ENCODE data around the gene ADPRHL1. TPM values are rescaled to one million over a fixed set of nuclear protein-coding genes. Genes with fewer than 3 reads are reported as not detected.
A peak's percentile ranks its signal among the peaks of the same experiment; 100 is the strongest.
"Not testable (repeated sequence)": the region's sequence is repeated elsewhere in the genome, so short reads cannot be mapped to it uniquely, and the experiment has no call there.

ADPRHL1 gene
- total RNA-seq, 2 donors from 2014 or later: 1.8 to 1.9 TPM

DNA sequence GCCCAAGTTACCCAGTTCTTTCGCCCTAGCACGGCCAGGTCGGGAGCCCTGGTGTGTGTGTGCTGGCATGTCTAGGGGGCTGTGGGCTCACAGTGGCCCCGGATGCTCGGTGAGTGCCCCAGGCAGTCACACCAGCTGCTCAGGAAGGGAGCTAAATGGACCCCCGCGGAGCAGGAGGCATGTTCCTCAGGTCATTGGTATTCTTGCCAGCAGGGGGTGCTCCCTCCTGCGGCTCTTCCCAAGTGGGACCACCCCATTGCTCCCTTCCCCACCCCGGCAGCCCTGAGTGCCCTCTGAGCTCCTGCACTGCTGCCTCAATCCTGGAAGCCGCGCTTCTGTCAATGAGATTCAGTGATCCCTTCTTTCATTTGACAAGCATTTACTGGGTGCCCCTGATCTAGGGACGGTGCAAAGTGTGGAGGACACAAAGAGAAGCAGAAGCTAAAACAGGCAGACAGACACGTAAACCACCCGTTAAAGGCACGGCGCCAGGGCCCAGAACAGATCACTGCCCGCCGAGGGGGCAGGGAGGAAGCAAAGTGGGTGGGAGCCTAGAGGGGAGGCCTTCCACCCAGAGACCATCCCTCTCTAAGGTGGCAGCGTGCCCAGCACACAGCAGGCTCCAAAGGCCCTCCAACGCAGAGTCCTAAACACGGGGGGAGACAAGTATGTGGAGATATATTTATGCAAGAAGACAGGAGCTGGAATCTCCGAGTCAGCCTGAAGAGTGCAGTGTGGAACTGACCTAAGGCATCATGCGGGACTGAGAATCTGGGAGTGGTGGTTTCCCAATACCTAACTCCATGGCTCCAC lies 5.2 kb upstream of the ADPRHL1 start:
- no peaks in the 10 kb centered on the region for H3K36me3 Mint-ChIP-seq
- no peaks in the 10 kb centered on the region for H3K9me3 Mint-ChIP-seq
- H3K27me3 Mint-ChIP-seq: no peaks in the 10 kb centered on the region
- no peaks in the 10 kb centered on the region for H3K4me1 Mint-ChIP-seq (ENCODE audit: low read depth in 2 of 2)
- ATAC-seq: no peak
- no peak overlapping the region for H3K4me3 Mint-ChIP-seq
- no peak for DNase-seq (ENCODE audit: low spot score)
- H3K27ac Mint-ChIP-seq: no peak overlapping the region

DNA sequence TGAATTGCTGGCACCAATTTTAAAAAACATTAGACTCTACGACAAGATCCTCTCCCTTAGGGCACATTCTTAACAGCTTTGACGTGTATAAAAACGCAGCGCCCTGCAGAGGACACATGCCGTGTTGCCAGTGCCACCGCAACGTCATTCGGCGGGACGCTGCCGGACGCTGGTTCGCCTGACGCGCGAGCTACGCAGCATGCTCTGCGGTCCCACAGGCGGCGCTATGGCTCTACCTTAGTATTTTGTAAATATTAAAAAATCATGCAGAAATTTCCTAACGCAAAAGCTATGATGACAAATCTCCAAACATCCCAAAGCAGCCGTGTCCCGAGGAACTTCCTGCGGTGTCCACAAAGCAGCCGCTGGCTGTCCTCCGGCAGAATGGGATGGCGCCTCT lies 4.2 kb upstream of the ADPRHL1 start:
- Mint-ChIP-seq H3K4me1 (ENCODE audit: low read depth in 2 of 2) (no peaks in the 10 kb centered on the region), H3K36me3 (no peaks in the 10 kb centered on the region), H3K27ac (no peak overlapping the region), H3K4me3 (no peak overlapping the region), H3K27me3 (no peaks in the 10 kb centered on the region), H3K9me3 (no peaks in the 10 kb centered on the region)
- no peak for ATAC-seq
- no peak for DNase-seq (ENCODE audit: low spot score)

DNA sequence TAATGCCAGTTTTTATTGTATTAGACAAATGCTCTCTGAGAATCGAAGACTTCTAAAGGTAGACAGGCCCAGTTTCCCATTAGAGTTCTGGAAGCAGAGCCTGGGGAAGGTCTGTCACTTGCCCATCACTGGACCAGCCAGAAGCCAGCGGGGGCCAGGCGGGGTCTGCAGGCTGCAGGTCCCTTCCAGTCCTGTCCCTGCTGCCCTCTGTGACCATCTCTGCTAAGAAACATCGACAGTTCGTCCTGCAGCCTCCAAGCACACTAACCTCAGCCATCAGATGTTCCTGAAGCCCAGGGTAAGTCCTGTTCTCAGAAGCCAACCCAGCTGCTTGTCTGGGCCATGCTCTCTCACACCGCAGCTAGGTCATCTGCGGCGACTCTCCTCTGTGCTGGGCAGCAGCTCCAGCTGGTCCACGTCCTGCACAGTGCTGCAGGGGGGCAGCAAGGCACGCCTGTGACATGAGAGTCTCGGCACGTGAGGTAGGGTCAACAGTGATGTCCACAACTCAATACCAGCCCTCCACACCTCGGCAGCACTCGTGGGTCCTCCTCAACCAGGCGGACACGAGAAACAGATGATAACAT lies 2.9 kb upstream of the ADPRHL1 start:
- ATAC-seq (no peak), DNase-seq (ENCODE audit: low spot score) (no peak)
- Mint-ChIP-seq H3K27me3 (no peaks in the 10 kb centered on the region), H3K4me1 (ENCODE audit: low read depth in 2 of 2) (no peaks in the 10 kb centered on the region), H3K9me3 (no peaks in the 10 kb centered on the region), H3K27ac (no peak overlapping the region), H3K36me3 (no peaks in the 10 kb centered on the region), H3K4me3 (no peak overlapping the region)

DNA sequence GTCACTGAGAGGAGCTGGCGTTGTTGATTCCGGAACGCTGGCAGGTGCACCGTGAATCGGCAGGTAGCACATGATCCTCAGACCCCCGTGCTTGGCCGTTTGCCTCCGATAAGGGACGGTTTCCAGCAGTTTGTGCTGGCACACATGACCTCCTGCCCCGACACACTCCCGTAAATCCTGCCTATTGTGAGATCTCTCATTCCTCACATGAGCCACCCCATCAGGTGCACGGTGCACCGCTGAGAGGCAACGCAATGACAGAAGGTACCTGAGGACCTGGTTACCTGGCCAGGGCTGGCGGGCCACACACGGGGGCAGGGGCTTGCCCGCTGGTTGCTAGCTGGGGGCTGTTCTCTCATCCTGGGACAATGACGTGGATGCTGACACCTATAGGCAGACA lies 2.1 kb upstream of the ADPRHL1 start:
- Mint-ChIP-seq H3K27ac (no peak overlapping the region), H3K36me3 (no peaks in the 10 kb centered on the region), H3K4me3 (no peak overlapping the region), H3K27me3 (no peaks in the 10 kb centered on the region), H3K4me1 (ENCODE audit: low read depth in 2 of 2) (no peaks in the 10 kb centered on the region), H3K9me3 (no peaks in the 10 kb centered on the region)
- ATAC-seq (no peak), DNase-seq (ENCODE audit: low spot score) (no peak)

DNA sequence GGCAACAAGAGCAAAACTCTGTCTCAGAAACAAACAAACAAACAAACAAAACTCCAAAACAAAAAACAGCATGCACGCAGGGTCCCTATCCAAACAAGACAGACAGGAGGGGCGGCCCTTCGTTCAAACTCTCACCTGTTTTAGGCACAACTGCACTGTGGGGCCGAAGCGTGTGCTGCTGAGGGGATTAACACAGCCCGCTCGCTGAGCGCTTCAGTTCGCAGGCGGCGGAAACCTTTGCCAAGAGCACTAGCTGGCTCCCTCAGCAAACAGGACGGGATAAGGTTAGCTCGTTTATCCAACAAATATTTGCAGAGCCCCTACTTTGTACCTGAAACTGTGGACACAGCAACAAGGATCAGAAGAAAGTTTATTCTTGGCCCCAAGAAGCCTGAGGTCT lies 1.6 kb upstream of the ADPRHL1 start:
- Mint-ChIP-seq H3K27ac (no peak overlapping the region), H3K27me3 (no peaks in the 10 kb centered on the region), H3K9me3 (no peaks in the 10 kb centered on the region), H3K4me1 (ENCODE audit: low read depth in 2 of 2) (no peaks in the 10 kb centered on the region), H3K36me3 (no peaks in the 10 kb centered on the region), H3K4me3 (no peak overlapping the region)
- DNase-seq (ENCODE audit: low spot score) (no peak), ATAC-seq (no peak)

GRCh38 chr13:113452466-113452865 lies 822 bp downstream of the ADPRHL1 start:
- Mint-ChIP-seq H3K36me3 (no peaks in the 10 kb centered on the region), H3K27me3 (no peaks in the 10 kb centered on the region), H3K4me1 (ENCODE audit: low read depth in 2 of 2) (no peaks in the 10 kb centered on the region), H3K27ac (no peak overlapping the region), H3K4me3 (no peak overlapping the region), H3K9me3 (no peaks in the 10 kb centered on the region)
- no peak for ATAC-seq
- no peak for DNase-seq (ENCODE audit: low spot score)

DNA sequence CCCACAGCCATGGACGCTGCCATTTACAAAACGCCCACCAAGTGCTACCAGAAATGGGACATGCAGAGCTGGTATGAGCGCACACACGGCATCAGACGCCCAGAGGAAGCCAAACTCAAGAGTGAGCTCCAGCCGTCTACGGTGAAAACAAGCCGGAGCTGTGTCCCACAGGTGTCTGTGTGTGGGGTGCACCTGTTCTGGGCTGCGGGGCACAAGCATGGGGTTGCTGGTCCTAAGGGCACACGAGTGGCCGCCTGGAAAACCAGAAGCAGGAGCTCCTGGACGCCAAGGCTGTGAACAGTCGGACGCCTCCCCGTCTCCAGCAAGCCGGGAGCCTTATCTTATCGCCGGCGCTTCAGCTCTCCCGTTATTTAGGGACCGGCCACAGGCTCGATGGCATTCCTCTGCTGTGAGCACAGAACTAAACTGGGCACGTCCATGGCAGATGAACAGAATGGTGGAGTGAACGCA lies 1.3 kb downstream of the ADPRHL1 start:
- DNase-seq (ENCODE audit: low spot score) (no peak), ATAC-seq (no peak)
- Mint-ChIP-seq H3K4me1 (ENCODE audit: low read depth in 2 of 2) (no peaks in the 10 kb centered on the region), H3K27ac (no peak overlapping the region), H3K4me3 (no peak overlapping the region), H3K36me3 (no peaks in the 10 kb centered on the region), H3K27me3 (no peaks in the 10 kb centered on the region), H3K9me3 (no peaks in the 10 kb centered on the region)

DNA sequence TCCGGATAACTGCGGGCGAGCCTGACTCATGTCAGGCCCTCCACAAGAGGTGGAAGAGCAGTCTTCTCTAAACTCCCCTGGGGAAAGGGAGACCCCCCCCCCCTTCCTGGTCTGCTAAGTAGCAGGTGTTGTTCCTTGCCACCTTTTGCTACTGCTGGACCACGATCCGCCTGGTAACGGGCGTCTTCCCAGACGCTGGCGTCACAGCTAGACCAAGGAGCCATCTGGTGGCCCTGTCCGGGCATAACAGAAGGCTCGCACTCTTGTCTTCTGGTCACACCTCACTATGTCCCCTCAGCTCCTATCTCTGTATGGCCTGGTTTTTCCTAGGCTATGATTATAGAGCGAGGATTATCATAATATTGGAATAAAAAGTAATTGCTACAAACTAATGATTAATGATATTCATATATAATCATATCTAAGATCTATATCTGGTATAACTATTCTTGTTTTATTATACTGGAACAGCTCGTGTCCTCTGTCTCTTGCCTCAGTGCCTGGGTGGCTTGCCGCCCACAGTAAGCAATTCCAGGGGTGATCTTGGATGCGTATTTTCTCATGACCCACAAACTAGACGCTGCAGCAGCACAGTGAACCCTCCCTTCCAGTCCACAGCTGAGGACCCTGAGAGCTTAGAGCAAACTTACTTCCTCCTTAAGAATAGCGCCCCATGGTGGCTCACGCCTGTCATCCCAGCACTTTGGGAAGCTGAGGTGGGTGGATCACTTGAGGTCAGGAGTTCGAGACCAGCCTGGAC lies 2.2 kb downstream of the ADPRHL1 start:
- not testable (repeated sequence) for H3K9me3 Mint-ChIP-seq; ATAC-seq; H3K27me3 Mint-ChIP-seq; H3K4me1 Mint-ChIP-seq (ENCODE audit: low read depth in 2 of 2); H3K4me3 Mint-ChIP-seq; H3K36me3 Mint-ChIP-seq; DNase-seq (ENCODE audit: low spot score); H3K27ac Mint-ChIP-seq

DNA sequence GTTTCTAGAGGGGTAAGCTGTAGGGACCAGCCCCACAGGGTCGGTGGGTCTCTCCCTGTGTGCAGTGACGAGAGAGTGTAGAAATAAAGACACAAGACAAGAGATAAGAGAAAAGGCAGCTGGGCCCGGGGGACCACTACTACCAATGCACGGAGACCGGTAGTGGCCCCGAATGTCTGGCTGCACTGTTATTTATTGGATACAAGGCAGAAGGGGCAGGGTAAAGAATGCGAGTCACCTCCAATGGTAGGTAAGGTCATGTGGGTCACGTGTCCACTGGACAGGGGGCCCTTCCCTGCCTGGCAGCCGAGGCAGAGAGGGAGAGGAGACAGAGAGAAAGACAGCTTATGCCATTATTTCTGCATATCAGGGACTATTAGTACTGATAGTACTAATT lies 2.9 kb downstream of the ADPRHL1 start:
- not testable (repeated sequence) for H3K27ac Mint-ChIP-seq; H3K36me3 Mint-ChIP-seq; ATAC-seq; H3K27me3 Mint-ChIP-seq; H3K9me3 Mint-ChIP-seq; H3K4me1 Mint-ChIP-seq (ENCODE audit: low read depth in 2 of 2); DNase-seq (ENCODE audit: low spot score)
- peak overlapping the region; percentile 52 for H3K4me3 Mint-ChIP-seq

DNA sequence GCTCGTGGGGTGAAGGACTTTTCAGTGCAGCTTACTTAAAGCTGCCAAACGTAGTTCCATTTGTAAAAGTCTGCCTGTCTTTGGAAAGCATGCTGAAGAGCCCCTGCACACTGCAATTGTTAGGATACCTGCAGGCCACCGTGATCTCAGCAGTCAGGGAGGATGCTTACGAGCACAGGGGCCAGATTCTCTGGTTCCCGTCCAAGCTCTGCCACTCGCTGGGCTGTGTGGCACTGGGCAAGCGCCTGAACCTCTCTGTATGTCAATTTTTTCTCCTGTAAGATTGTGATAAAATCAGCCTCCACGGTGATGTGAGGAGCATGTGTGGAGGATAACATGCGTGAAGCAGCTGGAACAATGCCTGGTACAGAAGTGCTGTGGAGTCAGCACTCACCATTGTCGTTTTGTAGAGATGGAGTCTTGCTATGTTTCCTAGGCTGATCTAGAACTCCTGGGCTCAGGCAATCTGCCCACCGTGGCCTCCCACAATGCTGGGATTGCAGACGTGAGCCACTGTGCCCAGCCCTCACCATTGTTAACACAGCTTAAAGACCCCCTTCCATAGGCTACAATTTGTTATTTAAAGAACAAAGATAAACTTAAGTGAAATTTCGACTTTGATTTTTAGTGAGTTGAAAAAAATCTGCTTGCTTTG lies 3.5 kb downstream of the ADPRHL1 start:
- DNase-seq (ENCODE audit: low spot score) (no peak), ATAC-seq (no peak)
- no peaks in the 10 kb centered on the region for H3K36me3 Mint-ChIP-seq
- no peaks in the 10 kb centered on the region for H3K27me3 Mint-ChIP-seq
- H3K4me3 Mint-ChIP-seq: peak overlapping the region; percentile 52
- H3K9me3 Mint-ChIP-seq: no peaks in the 10 kb centered on the region
- H3K27ac Mint-ChIP-seq: peak overlapping the region in 1 of 2 donors; percentile 62
- no peaks in the 10 kb centered on the region for H3K4me1 Mint-ChIP-seq (ENCODE audit: low read depth in 2 of 2)

DNA sequence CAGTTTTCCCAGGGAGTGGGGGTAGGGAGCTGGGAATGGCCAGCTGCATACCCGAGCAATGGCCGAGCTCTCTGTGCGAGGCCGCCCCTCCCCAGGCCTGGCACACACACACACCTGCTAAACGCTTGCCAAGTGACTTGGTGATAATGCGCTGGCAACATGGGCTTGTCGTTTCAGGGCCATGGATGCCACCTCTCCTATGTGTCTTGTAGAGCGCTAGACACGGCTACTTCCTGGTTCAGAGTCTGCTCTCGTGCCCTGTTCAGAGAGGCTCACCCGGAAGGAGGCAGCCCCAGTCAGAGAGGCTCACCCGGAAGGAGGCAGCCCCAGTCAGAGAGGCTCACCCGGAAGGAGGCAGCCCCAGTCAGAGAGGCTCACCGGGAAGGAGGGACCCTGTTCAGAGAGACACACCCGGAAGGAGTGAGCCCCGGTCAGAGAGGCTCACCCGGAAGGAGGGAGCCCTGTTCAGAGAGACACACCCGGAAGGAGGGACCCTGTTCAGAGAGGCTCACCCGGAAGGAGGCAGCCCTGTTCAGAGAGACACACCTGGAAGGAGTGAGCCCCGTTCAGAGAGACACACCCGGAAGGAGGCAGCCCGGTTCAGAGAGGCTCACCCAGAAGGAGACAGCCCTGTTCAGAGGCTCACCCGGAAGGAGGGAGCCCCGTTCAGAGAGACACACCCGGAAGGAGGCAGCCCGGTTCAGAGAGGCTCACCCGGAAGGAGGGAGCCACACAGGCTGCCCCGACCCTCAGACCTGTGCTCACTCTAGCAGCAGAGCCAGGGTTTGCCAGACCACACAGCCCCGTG lies 4.2 kb downstream of the ADPRHL1 start:
- Mint-ChIP-seq H3K27me3 (no peaks in the 10 kb centered on the region), H3K36me3 (no peaks in the 10 kb centered on the region), H3K4me1 (ENCODE audit: low read depth in 2 of 2) (no peaks in the 10 kb centered on the region), H3K4me3 (peak overlapping the region; percentile 52), H3K9me3 (no peaks in the 10 kb centered on the region), H3K27ac (peak overlapping the region in 1 of 2 donors; percentile 62)
- peak; percentile 51 to 77 for ATAC-seq
- DNase-seq (ENCODE audit: low spot score): no peak

DNA sequence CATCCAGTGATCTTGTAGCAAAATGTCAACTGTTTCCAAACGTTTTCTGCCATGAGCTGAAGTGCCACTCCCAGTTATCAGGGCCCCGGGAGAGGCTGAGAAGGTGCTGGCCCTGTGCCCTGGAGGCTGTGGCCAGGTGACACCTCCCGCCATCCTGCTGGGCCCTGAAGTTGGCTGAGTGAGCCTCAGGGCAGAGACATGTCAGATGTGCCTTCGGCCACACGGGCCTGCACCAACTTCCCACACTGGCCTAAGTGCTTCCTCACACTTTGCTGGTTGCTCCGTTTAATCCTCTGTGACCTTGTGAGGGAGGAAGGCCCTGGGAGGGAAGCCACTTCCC lies 4.8 kb downstream of the ADPRHL1 start:
- Mint-ChIP-seq H3K9me3 (no peaks in the 10 kb centered on the region), H3K27ac (peak overlapping the region in 1 of 2 donors; percentile 62)
- peak in 1 of 2 donors; percentile 22 for ATAC-seq

DNA sequence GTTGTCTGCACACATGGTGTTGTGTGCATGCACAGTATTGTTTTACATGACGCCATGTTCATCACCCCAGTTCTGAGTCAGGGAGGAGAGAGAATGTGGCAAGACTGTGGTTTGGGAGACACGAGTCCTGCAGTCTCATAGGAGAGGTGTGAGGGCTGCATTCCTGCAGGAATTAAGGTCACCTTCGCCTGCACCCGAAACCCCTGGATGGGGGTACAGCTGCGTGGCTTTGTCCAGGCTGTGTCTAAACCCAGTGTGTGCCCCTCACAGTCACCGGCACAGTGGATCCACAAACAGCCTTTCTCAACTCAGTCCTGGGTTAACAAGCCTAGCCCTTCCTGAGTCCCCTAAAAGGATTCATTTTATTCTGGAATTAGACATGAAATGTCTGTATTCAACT lies 5.7 kb downstream of the ADPRHL1 start:
- no peaks in the 10 kb centered on the region for H3K9me3 Mint-ChIP-seq
- no peak overlapping the region for H3K4me3 Mint-ChIP-seq
- H3K27me3 Mint-ChIP-seq: no peaks in the 10 kb centered on the region
- H3K27ac Mint-ChIP-seq: no peak overlapping the region
- peaks cover 4% of the 10 kb centered on the region for H3K36me3 Mint-ChIP-seq
- ATAC-seq: no peak
- no peak for DNase-seq (ENCODE audit: low spot score)
- no peaks in the 10 kb centered on the region for H3K4me1 Mint-ChIP-seq (ENCODE audit: low read depth in 2 of 2)

More for the DNA sequence above, 4.8 kb downstream of the ADPRHL1 start:
- no peak for DNase-seq (ENCODE audit: low spot score)
- no peaks in the 10 kb centered on the region for H3K4me1 Mint-ChIP-seq (ENCODE audit: low read depth in 2 of 2)
- H3K36me3 Mint-ChIP-seq: no peaks in the 10 kb centered on the region
- peak overlapping the region; percentile 52 for H3K4me3 Mint-ChIP-seq
- H3K27me3 Mint-ChIP-seq: no peaks in the 10 kb centered on the region

Measured in natural killer cell treated with Interleukin-12 subunit alpha and Interleukin-12 subunit beta and Interleukin-15 and Interleukin-18, amount 100 ng/mL, for 72 hours (primary cell).